Lower lobe of right lung (tissue), 2 donors: Measurements from ENCODE around the gene ETHE1. TPM values are rescaled to one million over a fixed set of nuclear protein-coding genes. Genes with fewer than 3 reads are reported as not detected.

ENCODE experiments used
- ATAC-seq, 2 donors: fragments of 200-7000 bp; cut with Tn5 transposase; one replicate each; pipeline ENCODE4 v1.9.1; 2020 to 2022; ENCODE audit warnings: mild to moderate bottlenecking in 2 of 2, moderate library complexity in 2 of 2
- DNase-seq: peaks from one replicate; pipeline ENCODE4 v3.0.0-alpha.2; 2020
- H3K27ac ChIP-seq: fragments of 200-600 bp; one replicate; pipeline ENCODE4 v1.8.0; 2022
- H3K27me3 ChIP-seq: fragments of 200-600 bp; one replicate; pipeline ENCODE4 v1.8.0; 2022; ENCODE audit warnings: low read depth
- H3K36me3 ChIP-seq: fragments of 200-600 bp; one replicate; pipeline ENCODE4 v1.8.0; 2022; ENCODE audit warnings: mild to moderate bottlenecking
- H3K4me1 ChIP-seq: fragments of 200-600 bp; one replicate; pipeline ENCODE4 v1.8.0; 2022
- H3K4me3 ChIP-seq: fragments of 200-600 bp; one replicate; pipeline ENCODE4 v1.8.0; 2022; ENCODE audit warnings: mild to moderate bottlenecking
- H3K9me3 ChIP-seq: fragments of 200-600 bp; one replicate; pipeline ENCODE4 v1.8.0; 2022
- CTCF ChIP-seq: fragments of 200-600 bp; IDR thresholded peaks from one replicate; pipeline ENCODE4 v1.8.0; 2022; ENCODE audit warnings: antibody characterized with exemption, mild to moderate bottlenecking
- intact Hi-C: fragments of 100-400 bp; cut with DNase I; formaldehyde crosslinking; loops from one replicate; pipeline ENCODE4 v1.11.0; 2022
- long read RNA-seq: library from polyadenylated mRNA; unstranded; transcript quantifications from one replicate; pipeline ENCODE4 v2.0.0, GENCODE V29; 2021
- total RNA-seq: library from RNA; stranded (reverse); fragmentation: NEBNext Ultra II Directional; extraction: Animal tissue kit (Norgen Biotek cat#: 25700); gene quantifications from one replicate; pipeline ENCODE4 v1.2.1, GENCODE V29; 2021
- donor health status: DM: no; HTN: yes; CAD: no; lungs with severe emphysema.

ETHE1 gene
- 47.4 TPM for total RNA-seq
- long read RNA-seq, transcript ETHE1-201 (7 exons, 963 nt) = major isoform, 30 of 37 reads
- long read RNA-seq, partial matches to known transcripts = 0 of 37 reads
- long read RNA-seq, other reads (novel, unspliced or antisense) = 5 of 37 reads

GRCh38 chr19:43526884-43527859, at the start of gene ETHE1:
TSS of gene ETHE1 (minus strand) at chr19:43527201. CDS start at chr19:43527177, 24 bp downstream.
- ATAC-seq = peak; percentile 93 to 94
- H3K27me3 ChIP-seq = no peaks in the 10 kb centered on the region
- DNase-seq = peak; percentile 90
- intact Hi-C loops = no loop called here
- peak within 1 kb of the TSS; percentile 82 for H3K27ac ChIP-seq
- no peak for TF ChIP-seq CTCF
- no peaks in the 10 kb centered on the region for H3K36me3 ChIP-seq
- no peaks in the 10 kb centered on the region for H3K9me3 ChIP-seq
- peaks cover 37% of the 10 kb centered on the region for H3K4me1 ChIP-seq
- peak within 1 kb of the TSS; percentile 72 for H3K4me3 ChIP-seq

- Histone ChIP-seq H3K27ac (peak overlapping the region; percentile 86), H3K9me3 (no peaks in the 10 kb centered on the region), H3K27me3 (no peaks in the 10 kb centered on the region), H3K4me3 (peak overlapping the region; percentile 74), H3K36me3 (peaks cover 4% of the 10 kb centered on the region), H3K4me1 (peaks cover 25% of the 10 kb centered on the region)
- TF ChIP-seq CTCF = no peak
- intact Hi-C loops = no loop called here
- peak; percentile 49 for DNase-seq
- peak in 1 of 2 donors; percentile 2 for ATAC-seq
Measured at GRCh38 chr19:43575955-43576878, 49.2 kb upstream of the ETHE1 start.

GRCh38 chr19:43575156-43575950, 48.4 kb upstream of the ETHE1 start, which contains the start of the genes PINLYP and XRCC1:
TSS of gene PINLYP (plus strand) at chr19:43575801. CDS start at chr19:43577192, 1,391 bp downstream.
TSS of gene XRCC1 (minus strand) at chr19:43575527. CDS start at chr19:43575458, 69 bp downstream.
- ATAC-seq (peak; percentile 99), DNase-seq (peak; percentile 99)
- H3K27me3 ChIP-seq = no peaks in the 10 kb centered on the region
- no peak for TF ChIP-seq CTCF
- intact Hi-C loops = no loop called here
- no peaks in the 10 kb centered on the region for H3K9me3 ChIP-seq
- peaks cover 21% of the 10 kb centered on the region for H3K4me1 ChIP-seq
- peaks cover 4% of the 10 kb centered on the region for H3K36me3 ChIP-seq
- H3K4me3 ChIP-seq = peak within 1 kb of the TSS; percentile 74
- H3K27ac ChIP-seq = peak within 1 kb of the TSS; percentile 86

- Histone ChIP-seq H3K27ac (peak overlapping the region; percentile 86), H3K27me3 (no peaks in the 10 kb centered on the region), H3K4me1 (peaks cover 15% of the 10 kb centered on the region), H3K4me3 (peak overlapping the region; percentile 74), H3K9me3 (no peaks in the 10 kb centered on the region), H3K36me3 (peaks cover 4% of the 10 kb centered on the region)
- DNase-seq = peak; percentile 28
- TF ChIP-seq CTCF = no peak
- intact Hi-C loops = no loop called here
- no peak for ATAC-seq
Measured at GRCh38 chr19:43574424-43575155, 47.6 kb upstream of the ETHE1 start.
